GM21717 (cell line): ENCODE results near the gene MYOT.

Experiments
- ATAC-seq: cut with Tn5 transposase; IDR thresholded peaks from one replicate; pipeline ENCODE4 v1.9.1; 2021; ENCODE audit warnings: mild to moderate bottlenecking, moderate library complexity; ENCODE audit not compliant: unreplicated experiment

The MYOT gene

GRCh38 chr5:137867664-137868063 lies at the start of gene MYOT:
TSS of gene MYOT (plus strand) at chr5:137867860. CDS start at chr5:137870652, 2,792 bp downstream.
- ATAC-seq, result no peak

GRCh38 chr5:137819766-137820165 lies 47.9 kb upstream of the MYOT start:
- ATAC-seq, result no peak

- ATAC-seq, result no peak
Measured at GRCh38 chr5:137822158-137822764, 45.4 kb upstream of the MYOT start.

- ATAC-seq, result no peak
Measured at GRCh38 chr5:137822984-137823383, 44.7 kb upstream of the MYOT start.

GRCh38 chr5:137825165-137825564 lies 42.5 kb upstream of the MYOT start:
- no peak for ATAC-seq

GRCh38 chr5:137826067-137826466 lies 41.6 kb upstream of the MYOT start:
- ATAC-seq, result no peak

- no peak for ATAC-seq
Measured at GRCh38 chr5:137828180-137828579, 39.5 kb upstream of the MYOT start.

GRCh38 chr5:137828664-137829063 lies 39.0 kb upstream of the MYOT start:
- ATAC-seq, result no peak

GRCh38 chr5:137831105-137831504 lies 36.6 kb upstream of the MYOT start:
- no peak for ATAC-seq

GRCh38 chr5:137831526-137831925 lies 36.1 kb upstream of the MYOT start:
- ATAC-seq, result no peak

GRCh38 chr5:137832416-137832815 lies 35.2 kb upstream of the MYOT start:
- no peak for ATAC-seq

GRCh38 chr5:137833463-137833862 lies 34.2 kb upstream of the MYOT start:
- ATAC-seq, result no peak

- ATAC-seq, result no peak
Measured at GRCh38 chr5:137834498-137835049, 33.1 kb upstream of the MYOT start.

- ATAC-seq, result no peak
Measured at GRCh38 chr5:137836298-137836697, 31.4 kb upstream of the MYOT start.

- ATAC-seq, result no peak
Measured at GRCh38 chr5:137836997-137837396, 30.7 kb upstream of the MYOT start.

GRCh38 chr5:137837491-137838394 lies 29.9 kb upstream of the MYOT start:
- no peak for ATAC-seq

GRCh38 chr5:137838976-137839375 lies 28.7 kb upstream of the MYOT start:
- no peak for ATAC-seq

- no peak for ATAC-seq
Measured at GRCh38 chr5:137842296-137842695, 25.4 kb upstream of the MYOT start.

GRCh38 chr5:137843676-137844299 lies 23.9 kb upstream of the MYOT start:
- no peak for ATAC-seq

- no peak for ATAC-seq
Measured at GRCh38 chr5:137845472-137845871, 22.2 kb upstream of the MYOT start.

- ATAC-seq, result peak; percentile 73
Measured at GRCh38 chr5:137847687-137848086, 20.0 kb upstream of the MYOT start.
